GM12874 (cell line): ENCODE data around the gene STPG4.

Experiments
- TF ChIP-seq, protein P1 (sequence below): IDR thresholded peaks from 2 replicates; pipeline ENCODE4 v1.5.1; 2011; ENCODE audit warnings: low read depth, mild to moderate bottlenecking, control low read depth, low read length, moderate library complexity; ENCODE audit not compliant: insufficient read depth

Gene STPG4

DNA sequence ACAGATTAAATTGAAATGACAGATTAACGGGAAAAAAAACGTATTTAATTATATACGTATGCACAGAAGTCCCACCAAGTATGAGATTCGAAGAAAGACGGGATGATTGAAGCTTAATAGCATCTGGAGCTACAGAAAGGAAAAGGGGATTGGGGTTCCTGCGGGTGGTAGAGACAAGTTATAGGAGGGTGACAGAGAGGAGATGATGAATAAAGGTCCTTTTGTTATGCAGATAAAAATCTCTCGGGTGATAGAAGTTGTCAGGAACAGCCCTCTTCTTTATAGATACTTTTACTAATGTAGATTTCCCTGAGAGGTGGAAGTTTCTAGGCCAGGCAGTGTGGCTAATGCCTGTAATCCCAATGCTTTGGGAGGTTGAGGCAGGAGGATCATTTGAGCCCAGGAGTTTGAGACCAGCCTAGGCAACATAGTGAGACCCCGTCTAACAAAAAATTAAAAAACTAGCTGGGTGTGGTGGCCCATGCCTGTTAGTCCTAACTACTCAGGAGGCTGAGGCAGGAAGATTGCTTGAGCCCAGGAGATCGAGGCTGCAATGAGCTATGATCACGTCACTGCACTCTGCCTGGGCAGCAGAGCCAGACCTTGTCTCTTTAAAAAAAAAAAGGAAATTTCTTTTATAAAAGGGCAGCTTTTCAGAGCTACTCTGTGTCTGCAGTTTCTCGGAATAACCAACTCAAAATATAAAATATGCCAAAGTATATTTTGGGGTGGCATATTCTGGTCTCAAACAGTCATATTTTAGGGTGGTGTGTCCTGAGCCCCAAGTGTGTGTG, 113.0 kb downstream of the STPG4 start:
- TF ChIP-seq, protein P1, sequence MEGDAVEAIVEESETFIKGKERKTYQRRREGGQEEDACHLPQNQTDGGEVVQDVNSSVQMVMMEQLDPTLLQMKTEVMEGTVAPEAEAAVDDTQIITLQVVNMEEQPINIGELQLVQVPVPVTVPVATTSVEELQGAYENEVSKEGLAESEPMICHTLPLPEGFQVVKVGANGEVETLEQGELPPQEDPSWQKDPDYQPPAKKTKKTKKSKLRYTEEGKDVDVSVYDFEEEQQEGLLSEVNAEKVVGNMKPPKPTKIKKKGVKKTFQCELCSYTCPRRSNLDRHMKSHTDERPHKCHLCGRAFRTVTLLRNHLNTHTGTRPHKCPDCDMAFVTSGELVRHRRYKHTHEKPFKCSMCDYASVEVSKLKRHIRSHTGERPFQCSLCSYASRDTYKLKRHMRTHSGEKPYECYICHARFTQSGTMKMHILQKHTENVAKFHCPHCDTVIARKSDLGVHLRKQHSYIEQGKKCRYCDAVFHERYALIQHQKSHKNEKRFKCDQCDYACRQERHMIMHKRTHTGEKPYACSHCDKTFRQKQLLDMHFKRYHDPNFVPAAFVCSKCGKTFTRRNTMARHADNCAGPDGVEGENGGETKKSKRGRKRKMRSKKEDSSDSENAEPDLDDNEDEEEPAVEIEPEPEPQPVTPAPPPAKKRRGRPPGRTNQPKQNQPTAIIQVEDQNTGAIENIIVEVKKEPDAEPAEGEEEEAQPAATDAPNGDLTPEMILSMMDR, result no peak

DNA sequence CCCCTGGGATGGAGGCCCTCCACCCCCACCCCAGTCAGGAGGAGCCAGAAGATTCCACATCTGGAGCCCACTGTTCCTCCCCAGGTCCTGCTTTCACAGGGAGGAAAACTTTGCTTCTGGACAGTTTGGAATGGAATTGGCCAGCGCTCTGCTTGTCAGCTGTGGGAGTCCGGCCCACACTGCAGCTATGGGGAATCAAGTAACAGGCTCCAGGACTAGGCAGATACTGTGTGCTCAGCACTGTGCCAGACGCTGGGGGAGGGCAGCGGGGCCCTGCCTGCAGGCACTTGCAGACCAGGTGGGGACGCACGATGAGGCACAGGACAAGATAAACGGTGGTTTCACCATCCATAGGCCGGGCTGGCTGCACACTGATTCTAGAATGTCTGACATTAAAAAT, 114.0 kb downstream of the STPG4 start:
- TF ChIP-seq, protein P1, result no peak

DNA sequence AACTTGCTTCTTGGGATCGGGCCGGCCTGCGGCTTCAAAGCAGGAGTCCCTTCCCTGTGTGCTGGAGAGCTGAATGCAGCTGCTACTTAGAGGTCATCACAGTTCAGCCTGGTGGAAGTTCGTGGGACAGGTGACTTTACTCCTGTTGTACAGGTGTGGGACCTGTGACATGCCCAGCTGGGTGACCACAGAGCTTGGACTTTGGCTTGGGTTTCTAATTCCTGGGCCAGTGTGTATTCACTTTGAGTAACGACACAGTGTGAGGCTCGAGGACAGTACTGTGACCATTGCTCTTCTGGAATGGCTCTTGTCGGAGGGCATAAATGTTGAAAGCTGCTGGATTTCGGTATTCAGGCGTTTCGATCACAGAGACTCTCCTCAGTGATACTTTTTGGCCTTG, 114.5 kb downstream of the STPG4 start:
- TF ChIP-seq, protein P1, result no peak

DNA sequence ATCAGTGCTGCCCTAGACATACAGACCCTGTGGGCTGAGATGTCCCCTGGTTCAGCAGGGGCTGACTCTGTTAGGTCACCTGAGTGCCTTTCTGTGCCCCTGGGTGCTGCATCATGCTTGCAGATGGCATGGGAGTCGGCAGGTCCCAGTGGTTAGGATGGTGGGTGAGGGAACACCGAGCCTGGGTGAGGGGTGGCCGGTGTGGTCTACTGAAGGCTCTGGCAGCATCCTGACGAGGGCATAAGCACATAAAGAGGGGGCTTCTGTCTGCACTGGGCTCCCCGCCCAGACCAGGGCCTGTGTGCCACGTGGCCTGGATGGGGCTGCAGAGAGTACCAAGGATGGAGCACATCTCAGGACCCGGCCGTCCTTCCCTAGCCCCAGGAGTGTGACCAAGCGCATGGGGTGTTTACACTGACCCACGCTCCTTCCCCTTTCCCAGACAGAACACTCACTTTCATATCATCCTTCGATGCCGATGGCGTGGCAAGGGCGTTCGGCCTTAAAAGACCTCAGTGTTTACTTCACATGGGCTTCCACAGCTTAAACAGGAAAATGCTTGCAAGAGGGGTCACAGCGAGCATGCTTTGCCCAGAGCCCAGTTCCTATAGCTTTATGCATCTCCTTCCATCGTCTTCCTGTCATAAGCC, 115.1 kb downstream of the STPG4 start:
- TF ChIP-seq, protein P1, result no peak

DNA sequence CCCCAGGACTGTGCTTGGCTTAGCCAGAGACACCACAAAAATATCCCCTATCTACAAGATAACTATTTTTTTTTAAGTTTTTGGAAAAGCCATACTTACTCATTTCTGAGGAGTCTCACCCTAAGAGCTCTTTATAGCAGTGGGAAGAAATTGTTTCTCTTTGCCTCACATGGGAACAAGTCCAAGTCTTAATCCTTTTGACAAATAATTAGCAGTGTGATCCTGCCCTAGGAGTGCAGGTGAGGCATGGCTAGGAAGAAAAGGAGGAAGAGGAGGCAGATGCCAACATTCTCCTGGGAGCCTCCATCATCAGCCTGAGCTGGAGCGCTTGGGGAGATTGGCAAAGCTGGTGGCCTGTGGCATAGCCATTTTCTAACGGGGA, 115.6 kb downstream of the STPG4 start:
- TF ChIP-seq, protein P1, result no peak

DNA sequence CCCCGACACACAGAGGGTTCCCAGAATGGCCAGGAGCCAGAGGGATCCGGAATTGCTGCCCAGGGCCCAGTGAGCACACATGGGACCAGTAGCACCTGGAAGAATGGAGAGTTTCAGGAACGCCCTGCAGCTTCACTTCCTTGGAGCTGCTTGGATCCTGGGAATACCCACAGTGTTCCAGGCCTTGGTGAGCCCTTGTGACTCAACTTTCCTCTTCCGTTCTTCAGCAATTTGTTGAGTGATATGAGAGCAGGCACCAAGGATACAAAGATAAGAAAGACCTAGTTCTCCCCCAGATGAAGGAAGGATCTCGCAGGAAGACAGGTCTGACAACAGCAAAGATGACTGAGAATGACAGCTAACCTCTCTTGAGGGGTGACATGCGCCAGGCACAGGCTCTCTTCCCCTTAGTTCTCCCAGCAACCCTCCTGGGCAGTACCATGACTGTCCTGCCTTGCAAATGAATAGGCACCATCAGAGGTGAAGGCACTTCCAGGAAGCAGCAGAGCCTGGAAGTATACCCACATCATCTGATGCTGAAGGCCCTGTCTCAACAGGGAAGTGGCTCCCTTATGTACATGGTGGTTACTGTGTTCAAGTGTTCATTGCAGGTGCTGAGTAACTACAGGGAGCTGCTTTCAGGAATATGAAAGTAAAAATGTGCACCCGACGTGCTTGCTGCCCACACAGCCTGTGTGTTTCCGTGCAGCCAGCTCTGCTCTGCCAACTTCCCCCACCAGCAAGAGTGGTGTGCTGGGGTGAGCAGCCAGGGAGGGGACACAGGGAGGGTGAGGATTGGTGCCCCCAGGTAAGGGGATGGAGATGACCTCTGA, 116.2 kb downstream of the STPG4 start:
- TF ChIP-seq, protein P1, result no peak

DNA sequence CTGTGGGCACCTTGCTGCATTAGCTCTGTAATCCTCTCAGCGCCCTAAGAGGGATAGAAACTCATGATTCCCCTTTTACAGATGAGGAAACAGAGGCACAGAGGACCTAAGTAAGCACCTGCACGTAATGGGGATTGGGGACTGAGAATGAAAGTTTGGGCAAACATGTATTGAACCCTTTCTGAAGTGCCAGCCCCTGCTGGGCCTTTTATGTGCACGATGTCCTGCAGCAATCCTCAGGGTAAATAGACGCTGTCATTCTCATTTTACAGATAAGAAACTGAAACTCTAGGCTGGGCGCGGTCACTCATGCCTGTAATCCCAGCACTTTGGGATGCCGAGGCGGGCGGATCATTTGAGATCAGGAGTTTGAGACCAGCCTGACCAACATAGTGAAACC, 117.4 kb downstream of the STPG4 start:
- TF ChIP-seq, protein P1, result no peak
